ENCODE data around the gene ATP2C2. TPM values are rescaled to one million over a fixed set of nuclear protein-coding genes. Genes with fewer than 3 reads are reported as not detected.

The ATP2C2 gene
- total and polyA plus RNA-seq, 11 donors = 0.17 TPM; not detected in 10

DNA sequence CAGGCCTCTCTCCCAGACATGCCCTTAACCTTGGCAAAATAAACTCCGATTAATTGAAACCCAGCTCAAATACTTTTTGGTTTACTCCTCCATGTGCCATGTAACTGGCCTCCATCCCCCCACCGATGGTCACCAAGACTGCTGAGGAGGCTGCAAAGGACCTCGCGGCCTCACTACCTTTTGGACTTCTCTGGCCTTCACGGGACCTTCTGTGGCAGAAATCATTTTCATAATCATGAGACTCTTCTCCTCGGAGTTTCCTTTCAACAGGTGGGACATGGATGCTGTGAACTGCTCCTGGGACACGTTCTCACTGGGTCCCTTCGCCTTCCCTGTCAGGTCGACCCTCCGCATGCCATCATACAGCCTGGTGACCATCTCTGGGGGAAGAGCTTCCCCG lies 127.2 kb downstream of the ATP2C2 start:
- intact Hi-C loops (cut with DNase I) = no loop called here
- Histone ChIP-seq H3K27me3 (no peaks in the 10 kb centered on the region), H3K27ac (no peak overlapping the region), H3K4me1 (no peaks in the 10 kb centered on the region), H3K4me3 (no peak overlapping the region), H3K36me3 (peaks cover 0 to 81% (median 51%) of the 10 kb centered on the region in 9 donors), H3K9me3 (peaks cover 0 to 6% (median 0%) of the 10 kb centered on the region in 12 donors)
- ATAC-seq (no peak), DNase-seq (no peak)
- WGBS, 4 donors = 93 to 97% (median 96%) methylated on average over 11 of the region's 11 CpGs
- TF ChIP-seq POLR2A (IDR thresholded peaks at IDR 0.05) (no peak), CTCF (IDR thresholded peaks at IDR 0.05) (no peak)

DNA sequence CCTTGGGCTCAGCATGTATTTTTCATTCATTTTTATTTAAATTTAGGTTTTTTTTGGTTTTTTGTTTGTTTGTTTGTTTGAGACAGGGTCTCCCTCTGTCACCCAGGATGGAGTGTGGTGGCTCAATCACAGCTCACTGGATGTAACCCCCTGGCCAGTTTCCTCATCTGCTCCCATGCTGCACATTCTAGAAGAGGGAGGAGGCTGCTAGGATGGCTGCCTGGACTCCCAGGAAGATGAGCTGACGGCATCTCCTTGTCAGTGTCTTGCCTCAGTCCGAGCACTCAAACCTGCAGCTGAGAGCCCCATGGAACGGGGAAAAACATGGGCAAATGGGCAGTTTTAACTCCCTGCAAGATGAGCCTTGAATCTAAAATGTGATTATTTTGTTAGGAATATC lies 128.7 kb downstream of the ATP2C2 start:
- no peak for DNase-seq
- H3K27me3 ChIP-seq = no peaks in the 10 kb centered on the region
- no peaks in the 10 kb centered on the region for H3K4me1 ChIP-seq
- TF ChIP-seq CTCF (IDR thresholded peaks at IDR 0.05) = no peak
- peaks cover 0 to 71% (median 51%) of the 10 kb centered on the region in 9 donors for H3K36me3 ChIP-seq
- no peak overlapping the region for H3K4me3 ChIP-seq
- WGBS, 4 donors = 96 to 100% (median 98%) methylated on average over 3 of the region's 3 CpGs
- no peak overlapping the region for H3K27ac ChIP-seq
- peaks cover 0 to 6% (median 0%) of the 10 kb centered on the region in 12 donors for H3K9me3 ChIP-seq
- ATAC-seq = no peak
- intact Hi-C loops (cut with DNase I) = no loop called here

GRCh38 chr16:84497418-84498222 lies 129.3 kb downstream of the ATP2C2 start:
- no peaks in the 10 kb centered on the region for H3K27me3 ChIP-seq
- DNase-seq (no peak), ATAC-seq (no peak)
- peaks cover 0 to 6% (median 0%) of the 10 kb centered on the region in 12 donors for H3K9me3 ChIP-seq
- no peak overlapping the region for H3K27ac ChIP-seq
- TF ChIP-seq POLR2A (IDR thresholded peaks at IDR 0.05) = no peak
- no peak for TF ChIP-seq CTCF (IDR thresholded peaks at IDR 0.05)
- H3K4me3 ChIP-seq = no peak overlapping the region
- WGBS, 4 donors = 86 to 89% (median 87%) methylated on average over 18 of the region's 18 CpGs
- H3K4me1 ChIP-seq = no peaks in the 10 kb centered on the region
- H3K36me3 ChIP-seq = peaks cover 0 to 70% (median 51%) of the 10 kb centered on the region in 9 donors
- intact Hi-C loops (cut with DNase I) = no loop called here

GRCh38 chr16:84498223-84498610 lies 129.9 kb downstream of the ATP2C2 start:
- Histone ChIP-seq H3K9me3 (peaks cover 0 to 6% (median 0%) of the 10 kb centered on the region in 12 donors), H3K4me1 (peaks cover 0 to 3% (median under 1%) of the 10 kb centered on the region in 12 donors), H3K36me3 (peaks cover 0 to 65% (median 46%) of the 10 kb centered on the region in 9 donors), H3K27ac (no peak overlapping the region), H3K27me3 (no peaks in the 10 kb centered on the region), H3K4me3 (no peak overlapping the region)
- no peak for DNase-seq
- 99 to 100% (median 100%) methylated on average over 2 of the region's 2 CpGs for WGBS, 4 donors
- ATAC-seq = no peak
- intact Hi-C loops (cut with DNase I) = no loop called here
- TF ChIP-seq CTCF (IDR thresholded peaks at IDR 0.05) (no peak), POLR2A (IDR thresholded peaks at IDR 0.05) (no peak)

Measured in heart left ventricle (tissue), 16 donors.